ENCODE results near the gene NUDT19. TPM values are rescaled to one million over a fixed set of nuclear protein-coding genes. Genes with fewer than 3 reads are reported as not detected.

The NUDT19 gene
- total RNA-seq (2022; extraction: Qiagen RNA extraction), result 33.7 to 38.1 TPM (median 34.6 TPM) in 5 replicates

GRCh38 chr19:32691291-32691951 lies at the start of gene NUDT19:
Gene NUDT19 (plus strand): TSS chr19:32691821. CDS start chr19:32691961, 140 bp downstream.

GRCh38 chr19:32674931-32675719 lies 16.5 kb upstream of the NUDT19 start, which contains the start of gene ANKRD27:
Gene ANKRD27 (minus strand): TSS chr19:32675180. CDS start chr19:32659015, 16,165 bp downstream.

GRCh38 chr19:32675720-32676185 lies 15.9 kb upstream of the NUDT19 start, which contains the start of gene RGS9BP:
Gene RGS9BP (plus strand): TSS chr19:32675848. CDS start chr19:32676264, 416 bp downstream.

GRCh38 chr19:32719611-32720059 lies 28.0 kb downstream of the NUDT19 start, which contains the start of gene TDRD12:
Gene TDRD12 (plus strand): TSS chr19:32719767. CDS start chr19:32720073, 306 bp downstream.

Other genes starting within 250 kb of the NUDT19 start
- 391 to 455 TPM (median 435 TPM) in 5 replicates for gene PDCD5, start 110.6 kb upstream of the NUDT19 start, total RNA-seq (2022; extraction: Qiagen RNA extraction)
- 35.6 to 49.3 TPM (median 44.1 TPM) in 5 replicates for gene ANKRD27, start 16.6 kb upstream of the NUDT19 start, total RNA-seq (2022; extraction: Qiagen RNA extraction)
- 0.31 to 0.59 TPM (median 0.44 TPM) in 5 replicates for gene RGS9BP, start 16.0 kb upstream of the NUDT19 start, total RNA-seq (2022; extraction: Qiagen RNA extraction)
- 0.09 to 0.40 TPM (median 0.16 TPM) in 5 replicates for gene TDRD12, start 27.9 kb downstream of the NUDT19 start, total RNA-seq (2022; extraction: Qiagen RNA extraction)
- 0.15 to 0.53 TPM (median 0.30 TPM) in 5 replicates for gene SLC7A9, start 177.9 kb downstream of the NUDT19 start, total RNA-seq (2022; extraction: Qiagen RNA extraction)

All from A549 treated with Hydrocortisone at 1 μM for 4 hours (cell line).